ENCODE data around the gene RAD51B.

GRCh38 chr14:67941456-67942018 lies 122.0 kb downstream of the RAD51B start:
- no peak for TF ChIP-seq POLR2AphosphoS5 (IDR thresholded peaks at IDR 0.05; ENCODE audit: low read depth, low read length)
- TF ChIP-seq POLR2A (IDR thresholded peaks at IDR 0.05; ENCODE audit: low read depth, low read length) = no peak

Data from GM12892 (cell line).